Measurements from ENCODE around the gene FAM174C.

DNA sequence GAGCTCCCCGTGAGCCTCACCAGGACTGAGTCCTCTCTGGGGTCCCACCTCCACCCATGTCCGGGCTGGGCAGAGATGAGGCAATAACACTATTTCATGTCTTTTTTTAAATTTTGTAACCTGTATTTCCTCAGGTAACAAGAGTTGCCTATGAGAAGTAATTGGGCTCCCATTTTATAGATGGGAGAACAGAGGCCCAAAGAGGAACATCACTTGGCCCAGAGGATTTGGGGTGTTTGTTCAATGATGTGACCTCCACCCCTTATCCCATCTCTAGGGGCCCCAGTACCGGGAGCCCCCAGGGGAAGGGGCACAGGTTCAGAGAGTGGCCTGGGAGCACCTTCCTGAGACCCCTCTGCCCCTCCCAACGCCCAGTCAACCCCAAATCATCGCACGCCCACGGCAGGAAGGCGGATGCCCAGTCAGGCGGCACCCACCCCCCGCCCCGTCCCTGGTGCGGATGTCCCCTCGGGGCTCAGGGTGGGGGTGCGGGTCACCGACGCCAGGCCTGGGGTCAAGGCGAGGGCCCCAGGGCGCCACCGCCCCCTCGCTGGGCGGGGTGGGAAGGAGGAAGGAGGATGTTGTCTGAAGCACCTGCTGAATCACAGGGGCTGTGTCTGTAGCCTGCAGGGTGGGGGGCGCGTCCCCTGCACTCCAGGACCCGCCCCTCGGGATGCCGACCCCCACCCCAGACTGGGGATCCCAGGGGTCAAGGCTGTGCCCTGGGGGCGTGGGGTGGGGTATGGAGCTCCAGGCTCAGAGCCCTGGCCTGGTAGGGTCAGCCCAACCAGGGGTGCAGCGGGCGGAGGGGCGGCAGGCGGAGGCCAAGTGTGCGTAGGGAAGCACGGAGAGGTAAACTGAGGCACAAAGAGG, 15.2 kb upstream of the FAM174C start:
- TF ChIP-seq, protein P1, sequence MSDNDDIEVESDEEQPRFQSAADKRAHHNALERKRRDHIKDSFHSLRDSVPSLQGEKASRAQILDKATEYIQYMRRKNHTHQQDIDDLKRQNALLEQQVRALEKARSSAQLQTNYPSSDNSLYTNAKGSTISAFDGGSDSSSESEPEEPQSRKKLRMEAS (IDR thresholded peaks at IDR 0.05): no peak
- TF ChIP-seq RAD21 (IDR thresholded peaks at IDR 0.05) (no peak), EGR1 (IDR thresholded peaks at IDR 0.05; ENCODE audit: low read depth in 2 of 2) (no peak), SP1 (IDR thresholded peaks at IDR 0.05) (no peak), JUND (IDR thresholded peaks at IDR 0.05) (no peak)
- TF ChIP-seq, protein P2, sequence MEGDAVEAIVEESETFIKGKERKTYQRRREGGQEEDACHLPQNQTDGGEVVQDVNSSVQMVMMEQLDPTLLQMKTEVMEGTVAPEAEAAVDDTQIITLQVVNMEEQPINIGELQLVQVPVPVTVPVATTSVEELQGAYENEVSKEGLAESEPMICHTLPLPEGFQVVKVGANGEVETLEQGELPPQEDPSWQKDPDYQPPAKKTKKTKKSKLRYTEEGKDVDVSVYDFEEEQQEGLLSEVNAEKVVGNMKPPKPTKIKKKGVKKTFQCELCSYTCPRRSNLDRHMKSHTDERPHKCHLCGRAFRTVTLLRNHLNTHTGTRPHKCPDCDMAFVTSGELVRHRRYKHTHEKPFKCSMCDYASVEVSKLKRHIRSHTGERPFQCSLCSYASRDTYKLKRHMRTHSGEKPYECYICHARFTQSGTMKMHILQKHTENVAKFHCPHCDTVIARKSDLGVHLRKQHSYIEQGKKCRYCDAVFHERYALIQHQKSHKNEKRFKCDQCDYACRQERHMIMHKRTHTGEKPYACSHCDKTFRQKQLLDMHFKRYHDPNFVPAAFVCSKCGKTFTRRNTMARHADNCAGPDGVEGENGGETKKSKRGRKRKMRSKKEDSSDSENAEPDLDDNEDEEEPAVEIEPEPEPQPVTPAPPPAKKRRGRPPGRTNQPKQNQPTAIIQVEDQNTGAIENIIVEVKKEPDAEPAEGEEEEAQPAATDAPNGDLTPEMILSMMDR (IDR thresholded peaks at IDR 0.05; ENCODE audit: low read depth, low read length, missing input control): no peak

All from liver (tissue), 3 donors.